CD14-positive monocyte (primary cell): ENCODE measurements around the gene NEBL. TPM values are rescaled to one million over a fixed set of nuclear protein-coding genes. Genes with fewer than 3 reads are reported as not detected.

Experiments used
- DNase-seq, 3 donors: peaks; one replicate each; pipeline ENCODE4 v3.0.0-alpha.2; 2011 to 2022
- H2AFZ ChIP-seq: 2 replicates; pipeline ENCODE4 v1.6.0; 2012; ENCODE audit warnings: mild to moderate bottlenecking, low read depth, low read length, inconsistent platforms; ENCODE audit not compliant: insufficient read depth, poor library complexity, severe bottlenecking
- H3K27ac ChIP-seq, 2 donors: 1 replicate in 1 of 2; 2 replicates in 1 of 2; pipeline ENCODE4 v1.5.1; 2012 to 2013; ENCODE audit warnings: low read length in 2 of 2, control low read depth in 1 of 2, inconsistent platforms in 1 of 2, low read depth in 1 of 2, mild to moderate bottlenecking in 1 of 2
- H3K27me3 ChIP-seq, 2 donors: one replicate each; pipeline versions ENCODE4 v1.6.0 to v1.6.1; 2011 to 2013; ENCODE audit warnings: low read length in 2 of 2; ENCODE audit not compliant: control insufficient read depth in 2 of 2, insufficient read depth in 2 of 2
- H3K36me3 ChIP-seq, 2 donors: replicated peaks in 1 of 2; 1 replicate in 1 of 2; 2 replicates in 1 of 2; pipeline versions ENCODE4 v1.5.1 to v1.6.1; 2012 to 2013; ENCODE audit warnings: low read length in 2 of 2, control low read depth in 1 of 2, inconsistent platforms in 1 of 2, mild to moderate bottlenecking in 1 of 2; ENCODE audit not compliant: insufficient read depth in 2 of 2, control insufficient read depth in 1 of 2
- H3K4me1 ChIP-seq, 2 donors: 1 replicate in 1 of 2; 2 replicates in 1 of 2; pipeline versions ENCODE4 v1.5.1 to v1.6.1; 2012 to 2013; ENCODE audit warnings: low read length in 2 of 2, control low read depth in 1 of 2, inconsistent platforms in 1 of 2, mild to moderate bottlenecking in 1 of 2, moderate library complexity in 1 of 2; ENCODE audit not compliant: insufficient read depth in 2 of 2, control insufficient read depth in 1 of 2
- H3K4me2 ChIP-seq: replicated peaks from 2 replicates; pipeline ENCODE3; 2012; ENCODE audit warnings: low read length, moderate library complexity, mild to moderate bottlenecking; ENCODE audit not compliant: poor library complexity, severe bottlenecking; ENCODE audit errors: extremely low read depth
- H3K4me3 ChIP-seq, 3 experiments: fragments of 200-600 bp in 1 of 3; sonication (generic) in 1 of 3; replicated peaks in 1 of 3; 1 replicate in 2 of 3; 2 replicates in 1 of 3; pipeline ENCODE4 v1.5.1; 2011 to 2013; ENCODE audit warnings: low read length in 3 of 3, mild to moderate bottlenecking in 3 of 3, control low read depth in 2 of 3, low read depth in 2 of 3, inconsistent platforms in 1 of 3, moderate library complexity in 1 of 3
- H3K79me2 ChIP-seq: 2 replicates; pipeline ENCODE4 v1.6.0; 2012; ENCODE audit warnings: mild to moderate bottlenecking, control low read depth, inconsistent platforms, low read length, moderate library complexity; ENCODE audit not compliant: insufficient read depth
- H3K9ac ChIP-seq: 2 replicates; pipeline ENCODE4 v1.6.0; 2017; ENCODE audit warnings: low read length, mild to moderate bottlenecking; ENCODE audit not compliant: insufficient read depth, poor library complexity, severe bottlenecking
- H3K9me3 ChIP-seq, 2 donors: replicated peaks in 1 of 2; 1 replicate in 1 of 2; 2 replicates in 1 of 2; pipeline versions ENCODE4 v1.5.1 to v1.6.1; 2012 to 2013; ENCODE audit warnings: low read length in 2 of 2, control low read depth in 1 of 2; ENCODE audit not compliant: control insufficient read depth in 1 of 2, insufficient read depth in 1 of 2
- H4K20me1 ChIP-seq: 2 replicates; pipeline ENCODE4 v1.6.0; 2012; ENCODE audit warnings: mild to moderate bottlenecking, low read length, control low read depth, moderate library complexity; ENCODE audit not compliant: insufficient read depth
- H3K27ac Mint-ChIP-seq, 7 donors: one replicate each; pipeline ENCODE4 v1.8.0; 2020; ENCODE audit warnings: mild to moderate bottlenecking in 7 of 7, mixed read lengths in 7 of 7, moderate library complexity in 6 of 7, inconsistent platforms in 2 of 7
- H3K27me3 Mint-ChIP-seq, 3 donors: one replicate each; pipeline ENCODE4 v1.8.0; 2021 to 2022; ENCODE audit warnings: low read depth in 3 of 3, mild to moderate bottlenecking in 3 of 3, mixed read lengths in 3 of 3, moderate library complexity in 3 of 3, inconsistent platforms in 1 of 3
- H3K36me3 Mint-ChIP-seq, 2 donors: one replicate each; pipeline ENCODE4 v1.8.0; 2020; ENCODE audit warnings: mixed read lengths in 2 of 2, inconsistent platforms in 1 of 2, mild to moderate bottlenecking in 1 of 2
- H3K4me1 Mint-ChIP-seq: one replicate; pipeline ENCODE4 v1.8.0; 2020; ENCODE audit warnings: mild to moderate bottlenecking, mixed read lengths
- H3K4me3 Mint-ChIP-seq, 2 donors: one replicate each; pipeline ENCODE4 v1.8.0; 2020; ENCODE audit warnings: mild to moderate bottlenecking in 2 of 2, mixed read lengths in 2 of 2, moderate library complexity in 1 of 2
- H3K9me3 Mint-ChIP-seq, 7 donors: one replicate each; pipeline ENCODE4 v1.8.0; 2020 to 2022; ENCODE audit warnings: mixed read lengths in 7 of 7, mild to moderate bottlenecking in 6 of 7, moderate library complexity in 6 of 7, inconsistent platforms in 2 of 7
- CTCF ChIP-seq: fragments of 200-600 bp; IDR thresholded peaks from one replicate; pipeline ENCODE4 v1.8.0; 2022; ENCODE audit warnings: antibody characterized with exemption, mild to moderate bottlenecking
- WGBS: methylation state at CpG from one replicate; pipeline ENCODE4 v1.1.5; 2013; ENCODE audit warnings: missing lambda C conversion rate; ENCODE audit not compliant: insufficient coverage; 5-methylcytosine and 5-hydroxymethylcytosine counted together
- intact Hi-C, 2 donors: fragments of 100-400 bp; cut with micrococcal nuclease; formaldehyde crosslinking; loops; one replicate each; pipeline versions ENCODE4 v1.15.0 to v1.15.1; 2023
- polyA plus RNA-seq, 3 donors: library from polyadenylated mRNA; depleted of rRNA in 1 of 3; unstranded in 2 of 3; stranded (reverse) in 1 of 3; fragments of 300-500 nt in 2 of 3; fragments of >200 nt in 1 of 3; fragmentation: Illumina TruSeq in 2 of 3; gene quantifications; 1 replicate in 2 of 3; 2 replicates in 1 of 3; pipeline ENCODE4 v1.2.3, GENCODE V29; 2012 to 2021

Gene NEBL
- polyA plus RNA-seq, 3 donors: 9.7 TPM; not detected in 2

- no peak for DNase-seq
- Mint-ChIP-seq H3K9me3 (peaks cover 10 to 25% (median 16%) of the 10 kb centered on the region in 7 donors), H3K27me3 (no peaks in the 10 kb centered on the region), H3K4me1 (no peaks in the 10 kb centered on the region), H3K4me3 (no peak overlapping the region), H3K36me3 (no peaks in the 10 kb centered on the region), H3K27ac (no peak overlapping the region)
- whole genome bisulfite sequencing: no CpG with 5 or more reads among the region's 2 CpGs
- Histone ChIP-seq H3K4me1 (no peaks in the 10 kb centered on the region), H3K27me3 (no peaks in the 10 kb centered on the region), H3K27ac (no peak overlapping the region), H3K4me2 (no peak overlapping the region), H3K79me2 (no peaks in the 10 kb centered on the region), H2AFZ (no peak overlapping the region), H3K9ac (no peak overlapping the region), H3K36me3 (no peaks in the 10 kb centered on the region), H3K4me3 (no peak overlapping the region), H3K9me3 (peaks cover 11 to 13% of the 10 kb centered on the region in 2 donors), H4K20me1 (no peaks in the 10 kb centered on the region)
- TF ChIP-seq CTCF: no peak
- intact Hi-C loops: no loop called here
Observed at GRCh38 chr10:20748551-20748950, 148.6 kb downstream of the NEBL start.

DNA sequence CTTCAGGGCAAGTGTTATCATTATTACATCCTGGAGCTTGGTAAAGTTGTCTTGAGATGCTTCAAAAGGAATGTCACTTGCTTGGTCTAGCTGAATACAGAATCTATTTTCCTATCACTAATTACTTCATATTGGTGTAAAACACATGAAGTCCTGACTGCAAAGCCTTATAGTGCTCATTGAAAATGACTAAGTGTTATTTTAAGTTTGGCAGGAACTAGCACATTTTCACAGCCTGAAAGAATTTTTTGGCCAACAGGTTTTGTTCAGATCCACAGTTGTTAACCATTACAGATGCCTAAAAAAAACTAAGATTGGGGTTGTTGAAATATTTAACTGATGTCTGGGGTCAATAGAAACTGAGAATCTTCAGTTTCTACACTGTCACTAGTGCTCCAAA lies 149.3 kb downstream of the NEBL start:
- Histone ChIP-seq H4K20me1 (no peaks in the 10 kb centered on the region), H3K4me1 (no peaks in the 10 kb centered on the region), H3K36me3 (no peaks in the 10 kb centered on the region), H3K9ac (no peak overlapping the region), H3K4me2 (no peak overlapping the region), H3K27me3 (no peaks in the 10 kb centered on the region), H3K4me3 (no peak overlapping the region), H3K9me3 (peaks cover 12 to 13% of the 10 kb centered on the region in 2 donors), H3K79me2 (no peaks in the 10 kb centered on the region), H3K27ac (no peak overlapping the region), H2AFZ (no peak overlapping the region)
- no peak overlapping the region for H3K27ac Mint-ChIP-seq
- no peak for TF ChIP-seq CTCF
- no peak overlapping the region for H3K4me3 Mint-ChIP-seq
- intact Hi-C loops: no loop called here
- DNase-seq: no peak
- no peaks in the 10 kb centered on the region for H3K4me1 Mint-ChIP-seq
- no peaks in the 10 kb centered on the region for H3K36me3 Mint-ChIP-seq
- H3K27me3 Mint-ChIP-seq: no peaks in the 10 kb centered on the region
- peaks cover 10 to 25% (median 16%) of the 10 kb centered on the region in 7 donors for H3K9me3 Mint-ChIP-seq
